Stimulated activated CD4-positive, alpha-beta T cell treated with anti-CD3 and anti-CD28 coated beads, Interleukin-15, amount 100 ng/mL, for 48 hours (primary cell): ENCODE measurements around the gene TPX2.

Experiments used
- DNase-seq, 2 donors: peaks; one replicate each; pipeline ENCODE4 v3.0.0-alpha.2; 2020; ENCODE audit warnings: low read depth in 2 of 2

TPX2 gene

DNA sequence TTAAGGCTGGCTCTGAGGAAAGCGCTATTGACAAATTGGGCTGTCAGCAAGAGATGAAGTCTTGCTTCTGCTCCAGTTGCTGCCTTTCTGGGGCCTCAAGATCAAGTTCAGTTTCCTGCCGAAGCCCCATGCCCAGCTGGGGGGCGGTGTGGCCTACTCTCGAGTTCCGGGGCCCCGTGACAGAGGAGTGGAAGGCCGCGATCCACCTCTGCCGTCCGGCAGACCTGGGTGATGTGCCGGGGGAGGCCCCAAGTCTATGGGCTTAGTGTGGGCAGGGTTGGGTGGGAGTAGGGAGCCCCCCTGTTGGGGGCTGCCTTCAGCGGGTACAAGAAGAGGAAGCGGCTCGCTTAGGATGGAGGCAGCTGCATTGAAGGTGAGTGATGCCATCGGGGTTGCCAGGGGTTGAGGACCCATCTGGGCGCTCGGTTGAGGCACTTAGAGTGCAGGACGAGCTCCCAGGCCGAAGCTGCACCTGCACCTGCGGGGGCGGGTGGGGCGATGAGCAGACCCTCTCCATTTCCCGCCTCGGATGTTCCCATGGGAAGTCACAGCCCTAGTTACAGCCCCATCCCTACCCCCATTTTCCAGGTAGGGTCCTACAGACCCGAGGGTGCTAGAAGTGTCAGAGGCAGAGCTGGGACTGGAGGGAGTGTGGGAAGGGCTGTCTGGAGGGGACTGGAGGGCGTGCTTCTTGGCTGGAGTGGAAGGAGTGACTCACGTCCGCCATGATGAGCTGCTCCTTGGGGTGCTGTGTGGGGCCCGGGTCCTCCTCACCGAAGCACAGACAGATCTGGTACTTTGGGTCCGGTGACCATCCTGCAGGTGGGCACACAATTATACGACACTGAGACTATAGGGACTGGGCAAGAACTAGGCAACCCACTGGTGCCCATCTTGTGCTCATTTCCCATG lies 109.3 kb downstream of the TPX2 start:
- DNase-seq = no peak

DNA sequence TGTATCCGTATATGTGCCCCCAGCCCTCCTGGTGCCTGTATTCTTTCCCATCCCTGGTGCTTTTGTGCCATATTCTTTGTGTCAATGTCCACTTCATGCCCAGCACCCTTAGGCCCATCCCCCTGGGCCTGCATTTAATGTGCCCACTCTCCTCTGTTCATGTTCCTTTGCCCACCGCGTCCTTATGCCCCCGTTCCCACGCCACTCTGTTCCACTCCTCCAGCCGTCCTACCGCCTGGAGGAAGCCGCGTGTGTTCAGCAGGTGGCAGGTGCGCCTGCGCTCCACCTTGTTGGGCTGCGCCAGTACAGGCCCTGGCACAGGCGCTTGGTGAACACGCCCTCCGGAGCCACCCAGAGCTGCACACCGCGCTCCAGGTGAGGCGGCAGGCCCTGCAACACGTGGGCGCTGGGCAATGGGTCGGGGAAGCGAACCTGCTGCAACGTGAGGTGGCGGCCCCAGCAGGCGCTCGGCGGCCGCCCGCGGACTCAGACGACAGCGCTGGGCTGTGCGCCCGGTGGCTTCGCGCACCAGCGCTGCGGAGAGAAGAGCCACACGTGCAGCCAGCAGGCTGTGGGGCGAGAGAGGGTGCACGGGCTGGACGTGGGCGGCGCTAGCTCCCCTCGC lies 110.3 kb downstream of the TPX2 start:
- no peak for DNase-seq
